ENCODE data around the gene PHF14.

PHF14 gene

DNA sequence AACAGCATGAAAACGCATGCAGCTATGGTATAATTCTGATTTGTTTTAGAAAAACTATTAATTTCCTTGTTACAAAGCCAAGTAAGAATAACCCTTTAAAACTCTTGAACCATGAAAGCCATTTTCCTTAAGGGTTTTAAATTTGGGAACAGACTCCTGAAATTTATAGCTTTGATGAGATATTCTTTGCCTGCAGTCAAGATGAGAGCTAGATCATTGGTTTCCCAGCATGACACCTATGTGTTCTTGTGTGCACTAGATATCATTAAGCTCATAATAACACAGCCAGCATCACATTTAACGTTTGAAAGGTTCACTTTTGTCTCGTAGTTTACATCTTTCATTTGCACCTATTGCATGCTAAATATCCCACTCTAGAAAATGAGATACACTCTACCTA is 202.2 kb downstream of the PHF14 start:
- Histone ChIP-seq H3K14ac (ENCODE audit: low read length in 2 of 2) (no peak overlapping the region), H3K9me3 (ENCODE audit: control insufficient read depth, low read length) (no peaks in the 10 kb centered on the region), H2BK5ac (ENCODE audit: low read depth, low read length, poor library complexity, severe bottlenecking) (no peak overlapping the region), H3K9ac (ENCODE audit: low read length) (no peak overlapping the region), H3K4ac (ENCODE audit: low read depth in 1 of 2, low read length in 2 of 2) (no peak overlapping the region), H3K4me2 (ENCODE audit: low read length, poor library complexity, severe bottlenecking) (no peak overlapping the region), H2BK15ac (ENCODE audit: low read depth, poor library complexity, severe bottlenecking) (no peak overlapping the region), H3K27ac (ENCODE audit: low read length, poor library complexity, severe bottlenecking) (no peak overlapping the region), H3K4me3 (ENCODE audit: insufficient read depth in 1 of 2, low read depth in 1 of 2, low read length in 2 of 2) (no peak overlapping the region), H2BK120ac (ENCODE audit: low read depth, low read length) (no peak overlapping the region), H2BK12ac (ENCODE audit: low read length in 2 of 2) (no peak overlapping the region), H2AFZ (ENCODE audit: low read depth, low read length) (no peak overlapping the region), H3K79me1 (replicated peaks; ENCODE audit: low read length, poor library complexity, severe bottlenecking) (no peaks in the 10 kb centered on the region), H3K23ac (ENCODE audit: low read length in 2 of 2) (no peak overlapping the region), H4K8ac (ENCODE audit: low read length) (no peak overlapping the region), H3K36me3 (ENCODE audit: control insufficient read depth in 1 of 2, insufficient read depth in 2 of 2, low read depth in 1 of 2, low read length in 2 of 2) (no peaks in the 10 kb centered on the region), H3K4me1 (ENCODE audit: control insufficient read depth, insufficient read depth, low read depth, low read length) (no peaks in the 10 kb centered on the region), H3K27me3 (ENCODE audit: control insufficient read depth in 1 of 2, insufficient read depth in 1 of 2, low read length in 2 of 2) (no peaks in the 10 kb centered on the region), H4K91ac (ENCODE audit: low read length) (no peak overlapping the region), H3K18ac (ENCODE audit: low read depth in 1 of 2, low read length in 2 of 2) (no peak overlapping the region), H2AK5ac (ENCODE audit: low read length, severe bottlenecking) (no peak overlapping the region)
- WGBS, result 56% methylated on average over 2 of the region's 3 CpGs
- DNase-seq, result no peak

GRCh38 chr7:11176985-11177555 is 203.4 kb downstream of the PHF14 start:
- Histone ChIP-seq H3K18ac (ENCODE audit: low read depth in 1 of 2, low read length in 2 of 2) (no peak overlapping the region), H3K23ac (ENCODE audit: low read length in 2 of 2) (no peak overlapping the region), H2AK5ac (ENCODE audit: low read length, severe bottlenecking) (no peak overlapping the region), H3K36me3 (ENCODE audit: control insufficient read depth in 1 of 2, insufficient read depth in 2 of 2, low read depth in 1 of 2, low read length in 2 of 2) (no peaks in the 10 kb centered on the region), H2BK15ac (ENCODE audit: low read depth, poor library complexity, severe bottlenecking) (no peak overlapping the region), H3K4me3 (ENCODE audit: insufficient read depth in 1 of 2, low read depth in 1 of 2, low read length in 2 of 2) (no peak overlapping the region), H3K4me2 (ENCODE audit: low read length, poor library complexity, severe bottlenecking) (no peak overlapping the region), H3K4ac (ENCODE audit: low read depth in 1 of 2, low read length in 2 of 2) (no peak overlapping the region), H3K9ac (ENCODE audit: low read length) (no peak overlapping the region), H2BK5ac (ENCODE audit: low read depth, low read length, poor library complexity, severe bottlenecking) (no peak overlapping the region), H3K9me3 (ENCODE audit: control insufficient read depth, low read length) (no peaks in the 10 kb centered on the region), H2BK12ac (ENCODE audit: low read length in 2 of 2) (no peak overlapping the region), H2BK120ac (ENCODE audit: low read depth, low read length) (no peak overlapping the region), H3K79me1 (replicated peaks; ENCODE audit: low read length, poor library complexity, severe bottlenecking) (no peaks in the 10 kb centered on the region), H4K8ac (ENCODE audit: low read length) (no peak overlapping the region), H3K27ac (ENCODE audit: low read length, poor library complexity, severe bottlenecking) (no peak overlapping the region), H3K27me3 (ENCODE audit: control insufficient read depth in 1 of 2, insufficient read depth in 1 of 2, low read length in 2 of 2) (no peaks in the 10 kb centered on the region), H2AFZ (ENCODE audit: low read depth, low read length) (no peak overlapping the region), H3K14ac (ENCODE audit: low read length in 2 of 2) (no peak overlapping the region), H3K4me1 (ENCODE audit: control insufficient read depth, insufficient read depth, low read depth, low read length) (no peaks in the 10 kb centered on the region), H4K91ac (ENCODE audit: low read length) (no peak overlapping the region)
- DNase-seq, result no peak
- WGBS, result no CpG with 5 or more reads among the region's 1 CpG

- Histone ChIP-seq H3K36me3 (ENCODE audit: control insufficient read depth in 1 of 2, insufficient read depth in 2 of 2, low read depth in 1 of 2, low read length in 2 of 2) (no peaks in the 10 kb centered on the region), H4K91ac (ENCODE audit: low read length) (no peak overlapping the region), H3K9ac (ENCODE audit: low read length) (no peak overlapping the region), H3K79me1 (replicated peaks; ENCODE audit: low read length, poor library complexity, severe bottlenecking) (no peaks in the 10 kb centered on the region), H2BK120ac (ENCODE audit: low read depth, low read length) (no peak overlapping the region), H2BK12ac (ENCODE audit: low read length in 2 of 2) (peak overlapping the region in 1 of 2 experiments; percentile 42), H2AFZ (ENCODE audit: low read depth, low read length) (no peak overlapping the region), H2AK5ac (ENCODE audit: low read length, severe bottlenecking) (no peak overlapping the region), H3K18ac (ENCODE audit: low read depth in 1 of 2, low read length in 2 of 2) (peak overlapping the region in 1 of 2 experiments; percentile 16), H3K23ac (ENCODE audit: low read length in 2 of 2) (no peak overlapping the region), H3K14ac (ENCODE audit: low read length in 2 of 2) (peak overlapping the region in 1 of 2 experiments; percentile 59), H2BK5ac (ENCODE audit: low read depth, low read length, poor library complexity, severe bottlenecking) (no peak overlapping the region), H3K27me3 (ENCODE audit: control insufficient read depth in 1 of 2, insufficient read depth in 1 of 2, low read length in 2 of 2) (no peaks in the 10 kb centered on the region), H3K4me1 (ENCODE audit: control insufficient read depth, insufficient read depth, low read depth, low read length) (no peaks in the 10 kb centered on the region), H3K27ac (ENCODE audit: low read length, poor library complexity, severe bottlenecking) (no peak overlapping the region), H2BK15ac (ENCODE audit: low read depth, poor library complexity, severe bottlenecking) (no peak overlapping the region), H3K9me3 (ENCODE audit: control insufficient read depth, low read length) (no peaks in the 10 kb centered on the region), H3K4ac (ENCODE audit: low read depth in 1 of 2, low read length in 2 of 2) (no peak overlapping the region), H4K8ac (ENCODE audit: low read length) (no peak overlapping the region), H3K4me3 (ENCODE audit: insufficient read depth in 1 of 2, low read depth in 1 of 2, low read length in 2 of 2) (no peak overlapping the region), H3K4me2 (ENCODE audit: low read length, poor library complexity, severe bottlenecking) (no peak overlapping the region)
- no CpG with 5 or more reads among the region's 3 CpGs for WGBS
- DNase-seq, result no peak
These were observed 204.1 kb downstream of the PHF14 start for GRCh38 chr7:11177793-11178192.

DNA sequence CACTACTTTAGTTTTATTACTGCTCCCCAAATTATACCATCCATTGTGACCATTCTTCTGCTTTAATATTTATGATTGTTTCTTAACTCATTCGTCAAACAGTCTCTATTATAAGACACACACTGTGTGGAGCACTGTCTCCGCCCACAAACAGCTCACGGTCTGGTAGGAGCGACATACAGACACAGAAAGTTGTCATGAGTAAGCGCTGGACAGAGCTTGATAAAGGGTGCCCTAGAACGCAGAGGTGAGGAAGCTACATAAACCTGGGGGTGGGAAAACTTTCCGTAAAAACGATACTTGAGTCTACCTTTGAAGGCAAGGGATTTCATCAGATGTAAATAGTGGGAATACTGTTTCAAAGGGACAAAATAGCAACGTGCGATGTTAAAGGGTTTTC is 207.9 kb downstream of the PHF14 start:
- no peak overlapping the region for H4K8ac ChIP-seq (ENCODE audit: low read length)

More for the DNA sequence above, 207.9 kb downstream of the PHF14 start:
- H3K36me3 ChIP-seq (ENCODE audit: control insufficient read depth in 1 of 2, insufficient read depth in 2 of 2, low read depth in 1 of 2, low read length in 2 of 2), result no peaks in the 10 kb centered on the region
- no peak overlapping the region for H2AK5ac ChIP-seq (ENCODE audit: low read length, severe bottlenecking)
- H3K9ac ChIP-seq (ENCODE audit: low read length), result no peak overlapping the region
- no peaks in the 10 kb centered on the region for H3K4me1 ChIP-seq (ENCODE audit: control insufficient read depth, insufficient read depth, low read depth, low read length)
- no peak overlapping the region for H3K4me2 ChIP-seq (ENCODE audit: low read length, poor library complexity, severe bottlenecking)
- H3K4ac ChIP-seq (ENCODE audit: low read depth in 1 of 2, low read length in 2 of 2), result no peak overlapping the region
- no peak overlapping the region for H2BK5ac ChIP-seq (ENCODE audit: low read depth, low read length, poor library complexity, severe bottlenecking)
- H4K91ac ChIP-seq (ENCODE audit: low read length), result no peak overlapping the region
- no peak for DNase-seq
- no peak overlapping the region for H3K27ac ChIP-seq (ENCODE audit: low read length, poor library complexity, severe bottlenecking)
- no peaks in the 10 kb centered on the region for H3K79me1 ChIP-seq (replicated peaks; ENCODE audit: low read length, poor library complexity, severe bottlenecking)
- H3K4me3 ChIP-seq (ENCODE audit: insufficient read depth in 1 of 2, low read depth in 1 of 2, low read length in 2 of 2), result no peak overlapping the region
- no peak overlapping the region for H2BK12ac ChIP-seq (ENCODE audit: low read length in 2 of 2)
- H3K23ac ChIP-seq (ENCODE audit: low read length in 2 of 2), result no peak overlapping the region
- no peak overlapping the region for H3K14ac ChIP-seq (ENCODE audit: low read length in 2 of 2)
- H3K18ac ChIP-seq (ENCODE audit: low read depth in 1 of 2, low read length in 2 of 2), result no peak overlapping the region
- no peak overlapping the region for H2BK120ac ChIP-seq (ENCODE audit: low read depth, low read length)
- no peaks in the 10 kb centered on the region for H3K27me3 ChIP-seq (ENCODE audit: control insufficient read depth in 1 of 2, insufficient read depth in 1 of 2, low read length in 2 of 2)
- H2AFZ ChIP-seq (ENCODE audit: low read depth, low read length), result no peak overlapping the region
- H3K9me3 ChIP-seq (ENCODE audit: control insufficient read depth, low read length), result peaks cover 9% of the 10 kb centered on the region
- WGBS, result 83% methylated on average over 10 of the region's 10 CpGs
- no peak overlapping the region for H2BK15ac ChIP-seq (ENCODE audit: low read depth, poor library complexity, severe bottlenecking)
